SU-DHL-6 (cell line): ENCODE measurements around the gene CFAP43.

ENCODE experiments used
- EZH2phosphoT487 ChIP-seq: fragments of 200-600 bp; sonication (generic), shearing (Covaris generic); conservative IDR thresholded peaks from 2 replicates; pipeline ENCODE4 v1.6.1; 2018; ENCODE audit warnings: mild to moderate bottlenecking, antibody characterized with exemption, low read length, moderate library complexity, mixed read lengths
- TF ChIP-seq, protein P1 (sequence below): fragments of 200-600 bp; sonication (generic); IDR thresholded peaks from one replicate; pipeline ENCODE4 v1.5.1; 2017; ENCODE audit warnings: antibody characterized with exemption, mild to moderate bottlenecking, low read length, moderate library complexity; ENCODE audit not compliant: insufficient read depth, poor library complexity, severe bottlenecking

DNA sequence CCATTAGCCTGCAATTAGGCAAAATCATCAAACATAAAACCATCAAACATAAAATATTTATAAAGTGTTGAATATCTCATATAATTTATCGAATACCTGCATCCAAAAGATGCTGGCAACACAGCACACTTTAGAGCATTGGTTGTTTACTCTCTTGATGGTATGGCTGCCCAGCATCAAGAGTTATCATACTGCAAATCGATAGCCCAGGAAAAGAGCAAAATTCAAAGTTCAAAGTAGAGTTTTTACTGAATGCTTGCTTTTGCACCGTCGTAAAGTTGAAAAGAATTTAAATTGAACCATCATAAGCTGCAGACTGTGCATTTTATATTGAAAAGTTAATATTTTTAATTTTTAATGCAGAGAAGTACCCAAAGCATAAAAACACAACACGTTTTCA, 32.6 kb upstream of the CFAP43 start:
- TF ChIP-seq, protein P1, sequence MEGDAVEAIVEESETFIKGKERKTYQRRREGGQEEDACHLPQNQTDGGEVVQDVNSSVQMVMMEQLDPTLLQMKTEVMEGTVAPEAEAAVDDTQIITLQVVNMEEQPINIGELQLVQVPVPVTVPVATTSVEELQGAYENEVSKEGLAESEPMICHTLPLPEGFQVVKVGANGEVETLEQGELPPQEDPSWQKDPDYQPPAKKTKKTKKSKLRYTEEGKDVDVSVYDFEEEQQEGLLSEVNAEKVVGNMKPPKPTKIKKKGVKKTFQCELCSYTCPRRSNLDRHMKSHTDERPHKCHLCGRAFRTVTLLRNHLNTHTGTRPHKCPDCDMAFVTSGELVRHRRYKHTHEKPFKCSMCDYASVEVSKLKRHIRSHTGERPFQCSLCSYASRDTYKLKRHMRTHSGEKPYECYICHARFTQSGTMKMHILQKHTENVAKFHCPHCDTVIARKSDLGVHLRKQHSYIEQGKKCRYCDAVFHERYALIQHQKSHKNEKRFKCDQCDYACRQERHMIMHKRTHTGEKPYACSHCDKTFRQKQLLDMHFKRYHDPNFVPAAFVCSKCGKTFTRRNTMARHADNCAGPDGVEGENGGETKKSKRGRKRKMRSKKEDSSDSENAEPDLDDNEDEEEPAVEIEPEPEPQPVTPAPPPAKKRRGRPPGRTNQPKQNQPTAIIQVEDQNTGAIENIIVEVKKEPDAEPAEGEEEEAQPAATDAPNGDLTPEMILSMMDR, result no peak
- TF ChIP-seq EZH2phosphoT487, result no peak
